HepG2 (cell line): ENCODE data around the gene PKLR. TPM values are rescaled to one million over a fixed set of nuclear protein-coding genes. Genes with fewer than 3 reads are reported as not detected.
A peak's percentile ranks its signal among the peaks of the same experiment; 100 is the strongest.

Experiments used
- ARID2 ChIP-seq: sonication (generic); formaldehyde crosslinking; IDR thresholded peaks from 2 replicates; pipeline ENCODE4 v1.8.1; 2022; ENCODE audit warnings: mild to moderate bottlenecking, missing genetic modification reagents, borderline replicate concordance
- ATM ChIP-seq: fragments of 450-650 bp; IDR thresholded peaks from 2 replicates; pipeline ENCODE4 v1.7.1; 2017; ENCODE audit warnings: mild to moderate bottlenecking, borderline replicate concordance
- GTF2F1 ChIP-seq: fragments of 150-350 bp; IDR thresholded peaks from 2 replicates; pipeline ENCODE4 v1.6.1; 2014; ENCODE audit warnings: low read length
- HNF4A ChIP-seq: sonication (generic); formaldehyde crosslinking; IDR thresholded peaks from 2 replicates; pipeline ENCODE4 v1.4.0; 2020; ENCODE audit warnings: missing genetic modification reagents
- HOXA9 ChIP-seq: sonication (generic); formaldehyde crosslinking; IDR thresholded peaks from 2 replicates; pipeline ENCODE4 v1.8.1; 2022; ENCODE audit warnings: missing genetic modification reagents, mild to moderate bottlenecking, moderate library complexity, borderline replicate concordance
- MED8 ChIP-seq: sonication (generic); formaldehyde crosslinking; IDR thresholded peaks from 2 replicates; pipeline ENCODE4 v1.8.1; 2023; ENCODE audit warnings: mild to moderate bottlenecking, missing genetic modification reagents; ENCODE audit not compliant: insufficient replicate concordance
- NCOA2 ChIP-seq: sonication (generic); formaldehyde crosslinking; IDR thresholded peaks from 2 replicates; pipeline ENCODE4 v1.8.0; 2022; ENCODE audit warnings: inconsistent platforms
- PHF20 ChIP-seq: sonication (generic); formaldehyde crosslinking; IDR thresholded peaks from 2 replicates; pipeline ENCODE4 v1.5.0; 2020; ENCODE audit warnings: mild to moderate bottlenecking, missing genetic modification reagents
- RAD21 ChIP-seq: fragments of 450-650 bp; formaldehyde crosslinking; IDR thresholded peaks from 2 replicates; pipeline ENCODE4 v1.5.0; 2020; ENCODE audit warnings: mild to moderate bottlenecking
- RBFOX2 ChIP-seq: fragments of 200-400 bp; formaldehyde crosslinking; IDR thresholded peaks from 2 replicates; pipeline ENCODE4 v1.6.1; 2017; ENCODE audit warnings: low read depth, mild to moderate bottlenecking, low read length
- SIX4 ChIP-seq: sonication (generic); formaldehyde crosslinking; IDR thresholded peaks from 2 replicates; pipeline ENCODE4 v1.4.0; 2020; ENCODE audit warnings: missing genetic modification reagents
- TEAD2 ChIP-seq: sonication (generic); formaldehyde crosslinking; IDR thresholded peaks from 2 replicates; pipeline ENCODE4 v1.9.0; 2021; ENCODE audit warnings: missing genetic modification reagents
- YY1 ChIP-seq: IDR thresholded peaks from 2 replicates; pipeline ENCODE4 v1.6.1; 2011; ENCODE audit warnings: low read length, low read depth, moderate library complexity, mild to moderate bottlenecking; ENCODE audit not compliant: insufficient read depth, insufficient replicate concordance
- ZBTB42 ChIP-seq: sonication (generic); formaldehyde crosslinking; IDR thresholded peaks from 2 replicates; pipeline ENCODE4 v1.5.0; 2020; ENCODE audit warnings: mild to moderate bottlenecking, missing genetic modification reagents
- ZIK1 ChIP-seq: sonication (generic); formaldehyde crosslinking; IDR thresholded peaks from 2 replicates; pipeline ENCODE4 v1.5.0; 2020; ENCODE audit warnings: mild to moderate bottlenecking, low read depth, missing genetic modification reagents, borderline replicate concordance
- ZNF234 ChIP-seq: sonication (generic); formaldehyde crosslinking; conservative IDR thresholded peaks from 2 replicates; pipeline ENCODE4 v1.5.1; 2020; ENCODE audit warnings: mild to moderate bottlenecking, missing genetic modification reagents
- ZNF260 ChIP-seq: sonication (generic); formaldehyde crosslinking; IDR thresholded peaks from 2 replicates; pipeline ENCODE4 v1.4.0; 2020; ENCODE audit warnings: missing genetic modification reagents, low read depth, mild to moderate bottlenecking, borderline replicate concordance
- ZNF354B ChIP-seq: sonication (generic); formaldehyde crosslinking; IDR thresholded peaks from 2 replicates; pipeline ENCODE4 v1.8.0; 2022; ENCODE audit warnings: mild to moderate bottlenecking, missing genetic modification reagents
- ZNF891 ChIP-seq: sonication (generic); formaldehyde crosslinking; IDR thresholded peaks from 2 replicates; pipeline ENCODE4 v1.5.0; 2020; ENCODE audit warnings: mild to moderate bottlenecking, missing genetic modification reagents
- polyA plus RNA-seq, 8 experiments: library from polyadenylated mRNA; depleted of rRNA in 3 of 8; stranded (reverse) in 7 of 8; unstranded in 1 of 8; fragments of >200 nt; fragmentation: Illumina TruSeq in 4 of 8; extraction: Trizol in 4 of 8; gene quantifications; 2 replicates each; pipeline versions ENCODE4 v1.2.1 to v1.2.3, GENCODE V29; 2011 to 2016; ENCODE audit warnings: low read depth in 4 of 8, missing spikeins in 1 of 8, mixed read lengths in 1 of 8; ENCODE audit not compliant: insufficient read depth in 1 of 8
- total RNA-seq, 5 experiments: library from RNA; depleted of rRNA; stranded (reverse); fragments of >200 nt; fragmentation: Illumina TruSeq; extraction: Trizol; gene quantifications; 2 replicates each; pipeline ENCODE4 v1.2.3, GENCODE V29; 2016; ENCODE audit warnings: low read depth in 1 of 5
- TF ChIP-seq, protein P1 (sequence below): sonication (generic); formaldehyde crosslinking; IDR thresholded peaks from 2 replicates; pipeline ENCODE4 v1.8.0; 2022; ENCODE audit warnings: missing genetic modification reagents, mild to moderate bottlenecking, borderline replicate concordance
- TF ChIP-seq, protein P2 (sequence below): fragments of 450-650 bp; IDR thresholded peaks from 2 replicates; pipeline ENCODE4 v1.6.1; 2016
- TF ChIP-seq, protein P3 (sequence below): IDR thresholded peaks from 2 replicates; pipeline ENCODE4 v1.6.1; 2012; ENCODE audit warnings: inconsistent platforms
- TF ChIP-seq, protein P4 (sequence below): sonication (generic); formaldehyde crosslinking; IDR thresholded peaks from 2 replicates; pipeline ENCODE4 v1.4.0; 2020; ENCODE audit warnings: low read depth, mild to moderate bottlenecking, missing genetic modification reagents
- TF ChIP-seq, protein P5 (sequence below): sonication (generic); formaldehyde crosslinking; conservative IDR thresholded peaks from 2 replicates; pipeline ENCODE4 v1.8.0; 2022; ENCODE audit warnings: mild to moderate bottlenecking, moderate library complexity, missing genetic modification reagents

PKLR gene
- total and polyA plus RNA-seq, 2 of the 13 experiments (the other 11 are each of a cell fraction or from before 2014, with no cell fraction given), result 10.3 to 29.3 TPM

DNA sequence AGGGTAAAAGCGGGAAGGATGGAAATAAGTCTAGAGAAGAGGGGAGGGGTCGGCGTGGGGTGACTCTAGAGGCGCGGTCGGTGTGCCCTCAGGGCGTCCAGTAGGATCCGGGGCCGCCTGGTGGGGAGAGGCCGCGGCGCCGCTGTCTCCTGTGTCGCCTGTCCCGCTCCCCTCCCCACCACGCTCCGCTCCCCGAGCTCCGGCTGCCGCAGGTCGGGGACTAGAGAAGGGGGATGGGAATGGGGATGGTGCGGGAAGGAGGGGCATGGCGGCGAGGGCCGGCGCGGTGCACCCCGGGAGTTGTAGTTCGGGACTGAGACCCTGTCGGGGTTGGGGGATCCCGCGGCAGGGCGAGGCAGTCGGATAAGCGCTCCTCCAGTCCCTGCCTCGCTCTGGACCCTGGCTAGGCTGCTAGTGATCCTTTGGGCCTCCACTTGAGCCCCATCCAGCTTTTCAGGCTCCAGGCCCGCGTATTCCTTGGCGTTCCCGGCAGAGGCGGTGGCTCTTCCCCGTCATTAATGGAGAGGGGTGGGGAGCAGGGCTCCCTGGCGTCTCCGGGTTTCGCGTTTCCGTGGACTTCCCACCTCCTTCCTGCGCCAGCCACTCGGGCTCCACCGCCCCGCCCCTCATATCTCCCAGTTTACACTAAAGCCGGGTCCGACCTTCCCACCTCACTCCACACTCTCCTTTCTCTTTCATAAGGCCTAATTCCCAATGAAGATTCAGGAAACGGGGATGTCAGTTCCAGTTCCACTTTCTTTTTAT is 45.8 kb downstream of the PKLR start, which contains the start of gene ENTREP3 (continued):
- TF ChIP-seq, protein P1, sequence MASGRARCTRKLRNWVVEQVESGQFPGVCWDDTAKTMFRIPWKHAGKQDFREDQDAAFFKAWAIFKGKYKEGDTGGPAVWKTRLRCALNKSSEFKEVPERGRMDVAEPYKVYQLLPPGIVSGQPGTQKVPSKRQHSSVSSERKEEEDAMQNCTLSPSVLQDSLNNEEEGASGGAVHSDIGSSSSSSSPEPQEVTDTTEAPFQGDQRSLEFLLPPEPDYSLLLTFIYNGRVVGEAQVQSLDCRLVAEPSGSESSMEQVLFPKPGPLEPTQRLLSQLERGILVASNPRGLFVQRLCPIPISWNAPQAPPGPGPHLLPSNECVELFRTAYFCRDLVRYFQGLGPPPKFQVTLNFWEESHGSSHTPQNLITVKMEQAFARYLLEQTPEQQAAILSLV (CRISPR knock-in tag), result no peak
- TF ChIP-seq ARID2 (no peak), RAD21 (peak; percentile 34; the same call in 1 of the 2 replicates), YY1 (peak; percentile 91), TEAD2 (no peak), ATM (no peak), ZIK1 (no peak), HNF4A (CRISPR knock-in tag) (peak; percentile 7; the same call in 1 of the 2 replicates), GTF2F1 (no peak), SIX4 (CRISPR knock-in tag) (peak; percentile 20; the same call in 1 of the 2 replicates), ZNF354B (CRISPR knock-in tag) (no peak), RBFOX2 (peak; percentile 83), PHF20 (peak; percentile 50; the same call in 1 of the 2 replicates), ZNF260 (CRISPR knock-in tag) (no peak), ZBTB42 (no peak), NCOA2 (peak; percentile 10; the same call in 1 of the 2 replicates), ZNF891 (CRISPR knock-in tag) (0 out of 2 replicates have a peak, but pooled peaks have one; percentile 21), MED8 (CRISPR knock-in tag) (no peak), HOXA9 (no peak), ZNF234 (CRISPR knock-in tag) (no peak)
- TF ChIP-seq, protein P2, sequence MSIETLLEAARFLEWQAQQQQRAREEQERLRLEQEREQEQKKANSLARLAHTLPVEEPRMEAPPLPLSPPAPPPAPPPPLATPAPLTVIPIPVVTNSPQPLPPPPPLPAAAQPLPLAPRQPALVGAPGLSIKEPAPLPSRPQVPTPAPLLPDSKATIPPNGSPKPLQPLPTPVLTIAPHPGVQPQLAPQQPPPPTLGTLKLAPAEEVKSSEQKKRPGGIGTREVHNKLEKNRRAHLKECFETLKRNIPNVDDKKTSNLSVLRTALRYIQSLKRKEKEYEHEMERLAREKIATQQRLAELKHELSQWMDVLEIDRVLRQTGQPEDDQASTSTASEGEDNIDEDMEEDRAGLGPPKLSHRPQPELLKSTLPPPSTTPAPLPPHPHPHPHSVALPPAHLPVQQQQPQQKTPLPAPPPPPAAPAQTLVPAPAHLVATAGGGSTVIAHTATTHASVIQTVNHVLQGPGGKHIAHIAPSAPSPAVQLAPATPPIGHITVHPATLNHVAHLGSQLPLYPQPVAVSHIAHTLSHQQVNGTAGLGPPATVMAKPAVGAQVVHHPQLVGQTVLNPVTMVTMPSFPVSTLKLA, result peak; percentile 20; the same call in 1 of the 2 replicates
- TF ChIP-seq, protein P3, sequence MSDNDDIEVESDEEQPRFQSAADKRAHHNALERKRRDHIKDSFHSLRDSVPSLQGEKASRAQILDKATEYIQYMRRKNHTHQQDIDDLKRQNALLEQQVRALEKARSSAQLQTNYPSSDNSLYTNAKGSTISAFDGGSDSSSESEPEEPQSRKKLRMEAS, result peak; percentile 61; the same call in 1 of the 2 replicates
- TF ChIP-seq, protein P4, sequence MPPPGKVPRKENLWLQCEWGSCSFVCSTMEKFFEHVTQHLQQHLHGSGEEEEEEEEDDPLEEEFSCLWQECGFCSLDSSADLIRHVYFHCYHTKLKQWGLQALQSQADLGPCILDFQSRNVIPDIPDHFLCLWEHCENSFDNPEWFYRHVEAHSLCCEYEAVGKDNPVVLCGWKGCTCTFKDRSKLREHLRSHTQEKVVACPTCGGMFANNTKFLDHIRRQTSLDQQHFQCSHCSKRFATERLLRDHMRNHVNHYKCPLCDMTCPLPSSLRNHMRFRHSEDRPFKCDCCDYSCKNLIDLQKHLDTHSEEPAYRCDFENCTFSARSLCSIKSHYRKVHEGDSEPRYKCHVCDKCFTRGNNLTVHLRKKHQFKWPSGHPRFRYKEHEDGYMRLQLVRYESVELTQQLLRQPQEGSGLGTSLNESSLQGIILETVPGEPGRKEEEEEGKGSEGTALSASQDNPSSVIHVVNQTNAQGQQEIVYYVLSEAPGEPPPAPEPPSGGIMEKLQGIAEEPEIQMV (CRISPR knock-in tag), result peak; percentile 68; the same call in 1 of the 2 replicates
- TF ChIP-seq, protein P5, sequence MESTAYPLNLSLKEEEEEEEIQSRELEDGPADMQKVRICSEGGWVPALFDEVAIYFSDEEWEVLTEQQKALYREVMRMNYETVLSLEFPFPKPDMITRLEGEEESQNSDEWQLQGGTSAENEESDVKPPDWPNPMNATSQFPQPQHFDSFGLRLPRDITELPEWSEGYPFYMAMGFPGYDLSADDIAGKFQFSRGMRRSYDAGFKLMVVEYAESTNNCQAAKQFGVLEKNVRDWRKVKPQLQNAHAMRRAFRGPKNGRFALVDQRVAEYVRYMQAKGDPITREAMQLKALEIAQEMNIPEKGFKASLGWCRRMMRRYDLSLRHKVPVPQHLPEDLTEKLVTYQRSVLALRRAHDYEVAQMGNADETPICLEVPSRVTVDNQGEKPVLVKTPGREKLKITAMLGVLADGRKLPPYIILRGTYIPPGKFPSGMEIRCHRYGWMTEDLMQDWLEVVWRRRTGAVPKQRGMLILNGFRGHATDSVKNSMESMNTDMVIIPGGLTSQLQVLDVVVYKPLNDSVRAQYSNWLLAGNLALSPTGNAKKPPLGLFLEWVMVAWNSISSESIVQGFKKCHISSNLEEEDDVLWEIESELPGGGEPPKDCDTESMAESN, result no peak
